ENCODE measurements around the gene ILF3. TPM values are rescaled to one million over a fixed set of nuclear protein-coding genes. Genes with fewer than 3 reads are reported as not detected.

Gene ILF3
- total RNA-seq, 4 donors from 2014 or later = 114 to 280 (median 132) TPM

DNA sequence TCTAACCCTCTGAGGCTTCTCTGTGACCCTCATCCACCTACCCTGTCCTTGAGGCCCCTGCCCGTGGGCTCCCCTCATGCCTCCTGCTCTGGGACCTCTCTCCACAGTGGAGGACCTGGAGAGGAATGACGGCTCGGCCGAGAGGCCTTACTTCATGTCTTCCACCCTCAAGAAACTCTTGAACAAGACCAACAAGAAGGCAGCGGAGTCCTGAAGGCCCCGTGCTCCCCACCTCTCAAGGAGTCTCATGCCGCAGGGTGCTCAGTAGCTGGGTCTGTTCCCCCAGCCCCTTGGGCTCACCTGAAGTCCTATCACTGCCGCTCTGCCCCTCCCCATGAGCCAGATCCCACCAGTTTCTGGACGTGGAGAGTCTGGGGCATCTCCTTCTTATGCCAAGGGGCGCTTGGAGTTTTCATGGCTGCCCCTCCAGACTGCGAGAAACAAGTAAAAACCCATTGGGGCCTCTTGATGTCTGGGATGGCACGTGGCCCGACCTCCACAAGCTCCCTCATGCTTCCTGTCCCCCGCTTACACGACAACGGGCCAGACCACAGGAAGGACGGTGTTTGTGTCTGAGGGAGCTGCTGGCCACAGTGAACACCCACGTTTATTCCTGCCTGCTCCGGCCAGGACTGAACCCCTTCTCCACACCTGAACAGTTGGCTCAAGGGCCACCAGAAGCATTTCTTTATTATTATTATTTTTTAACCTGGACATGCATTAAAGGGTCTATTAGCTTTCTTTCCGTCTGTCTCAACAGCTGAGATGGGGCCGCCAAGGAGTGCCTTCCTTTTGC, 10.8 kb upstream of the ILF3 start:
- TF ChIP-seq, protein P1, sequence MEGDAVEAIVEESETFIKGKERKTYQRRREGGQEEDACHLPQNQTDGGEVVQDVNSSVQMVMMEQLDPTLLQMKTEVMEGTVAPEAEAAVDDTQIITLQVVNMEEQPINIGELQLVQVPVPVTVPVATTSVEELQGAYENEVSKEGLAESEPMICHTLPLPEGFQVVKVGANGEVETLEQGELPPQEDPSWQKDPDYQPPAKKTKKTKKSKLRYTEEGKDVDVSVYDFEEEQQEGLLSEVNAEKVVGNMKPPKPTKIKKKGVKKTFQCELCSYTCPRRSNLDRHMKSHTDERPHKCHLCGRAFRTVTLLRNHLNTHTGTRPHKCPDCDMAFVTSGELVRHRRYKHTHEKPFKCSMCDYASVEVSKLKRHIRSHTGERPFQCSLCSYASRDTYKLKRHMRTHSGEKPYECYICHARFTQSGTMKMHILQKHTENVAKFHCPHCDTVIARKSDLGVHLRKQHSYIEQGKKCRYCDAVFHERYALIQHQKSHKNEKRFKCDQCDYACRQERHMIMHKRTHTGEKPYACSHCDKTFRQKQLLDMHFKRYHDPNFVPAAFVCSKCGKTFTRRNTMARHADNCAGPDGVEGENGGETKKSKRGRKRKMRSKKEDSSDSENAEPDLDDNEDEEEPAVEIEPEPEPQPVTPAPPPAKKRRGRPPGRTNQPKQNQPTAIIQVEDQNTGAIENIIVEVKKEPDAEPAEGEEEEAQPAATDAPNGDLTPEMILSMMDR (IDR thresholded peaks at IDR 0.05) = no peak
- TF ChIP-seq EP300 (IDR thresholded peaks at IDR 0.05) = no peak
- TF ChIP-seq POLR2AphosphoS5 (IDR thresholded peaks at IDR 0.05) = no peak
- TF ChIP-seq POLR2A (IDR thresholded peaks at IDR 0.05) = no peak
- 52% methylated on average over 20 of the region's 21 CpGs for WGBS

DNA sequence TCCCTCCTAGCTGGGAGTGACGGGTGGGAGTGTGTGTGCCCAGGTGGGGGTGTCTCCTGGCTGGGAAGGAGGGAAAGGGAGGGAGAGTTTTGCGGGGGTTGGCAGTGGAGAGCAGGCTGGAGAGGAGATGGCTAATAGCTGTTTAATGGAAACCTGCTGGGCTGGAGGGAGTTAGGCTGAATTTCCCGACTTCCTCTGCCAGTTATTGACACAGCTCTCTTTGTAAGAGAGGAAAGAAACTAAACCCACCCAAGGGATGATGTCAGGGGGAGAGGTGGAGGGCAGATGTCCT, 10.2 kb upstream of the ILF3 start:
- H3K4me3 ChIP-seq = no peak overlapping the region
- no peaks in the 10 kb centered on the region for H3K9me3 ChIP-seq
- DNase-seq (ENCODE audit: low spot score in 2 of 2) = no peak
- H3K4me1 ChIP-seq = peaks cover 37% of the 10 kb centered on the region
- 14% methylated on average over 3 of the region's 3 CpGs for WGBS
- no peaks in the 10 kb centered on the region for H3K27me3 ChIP-seq
- H3K27ac ChIP-seq = peak overlapping the region; percentile 54
- TF ChIP-seq POLR2AphosphoS5 (IDR thresholded peaks at IDR 0.05) = no peak
- TF ChIP-seq POLR2A (IDR thresholded peaks at IDR 0.05) = no peak
- no peak for TF ChIP-seq EP300 (IDR thresholded peaks at IDR 0.05)
- TF ChIP-seq, protein P1 (IDR thresholded peaks at IDR 0.05) = no peak
- peaks cover 44% of the 10 kb centered on the region for H3K36me3 ChIP-seq

More for the DNA sequence above, 10.8 kb upstream of the ILF3 start:
- Histone ChIP-seq H3K36me3 (peaks cover 49% of the 10 kb centered on the region), H3K9me3 (no peaks in the 10 kb centered on the region), H3K27ac (peak overlapping the region; percentile 54), H3K4me3 (no peak overlapping the region), H3K27me3 (no peaks in the 10 kb centered on the region), H3K4me1 (peaks cover 37% of the 10 kb centered on the region)
- DNase-seq (ENCODE audit: low spot score in 2 of 2) = no peak

DNA sequence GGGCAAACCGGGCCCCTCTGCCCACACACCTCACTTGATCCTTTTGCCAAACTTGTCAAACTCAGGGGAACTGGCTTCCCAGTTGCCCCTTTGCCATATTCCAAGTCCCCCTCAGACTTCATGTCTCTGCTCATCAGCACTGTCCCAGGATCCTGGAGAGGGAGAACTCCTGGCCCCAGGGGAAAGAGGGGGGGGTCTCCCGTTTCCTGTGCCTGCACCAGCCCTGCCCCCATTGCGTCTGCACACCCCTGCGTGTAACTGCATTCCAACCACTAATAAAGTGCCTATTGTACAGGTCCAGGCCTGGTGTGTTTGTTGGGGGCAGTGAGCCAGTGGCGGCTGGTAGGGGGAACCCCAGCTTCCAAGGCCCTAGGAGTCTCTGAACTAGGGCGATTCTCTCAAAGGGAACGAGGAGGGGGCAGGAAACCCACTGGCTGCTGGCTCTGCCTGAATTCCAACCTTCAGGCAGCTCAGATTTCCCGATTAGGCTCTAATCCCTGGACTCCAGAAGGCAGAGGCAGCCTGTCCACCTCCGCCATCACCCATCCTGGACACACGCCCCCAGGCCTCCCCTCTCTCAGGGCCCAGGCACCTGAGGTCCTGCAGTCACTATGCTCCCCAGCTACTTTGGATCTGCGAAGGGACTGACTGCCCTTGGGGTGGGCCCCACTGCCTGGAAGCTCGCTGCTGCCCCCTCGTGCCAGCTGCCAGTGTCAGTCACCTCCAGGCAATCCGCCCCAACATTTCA, 9.7 kb upstream of the ILF3 start:
- Histone ChIP-seq H3K4me3 (no peak overlapping the region), H3K9me3 (no peaks in the 10 kb centered on the region), H3K27me3 (no peaks in the 10 kb centered on the region), H3K36me3 (peaks cover 39% of the 10 kb centered on the region), H3K4me1 (peaks cover 37% of the 10 kb centered on the region), H3K27ac (peak overlapping the region; percentile 77)
- TF ChIP-seq, protein P1 (IDR thresholded peaks at IDR 0.05) = peak; percentile 78 to 92
- TF ChIP-seq POLR2AphosphoS5 (IDR thresholded peaks at IDR 0.05) = peak in 1 of 3 donors; percentile 12
- TF ChIP-seq EP300 (IDR thresholded peaks at IDR 0.05) = no peak
- TF ChIP-seq POLR2A (IDR thresholded peaks at IDR 0.05) = no peak
- 6% methylated on average over 13 of the region's 14 CpGs for WGBS
- DNase-seq (ENCODE audit: low spot score in 2 of 2) = peak; percentile 90 to 91

DNA sequence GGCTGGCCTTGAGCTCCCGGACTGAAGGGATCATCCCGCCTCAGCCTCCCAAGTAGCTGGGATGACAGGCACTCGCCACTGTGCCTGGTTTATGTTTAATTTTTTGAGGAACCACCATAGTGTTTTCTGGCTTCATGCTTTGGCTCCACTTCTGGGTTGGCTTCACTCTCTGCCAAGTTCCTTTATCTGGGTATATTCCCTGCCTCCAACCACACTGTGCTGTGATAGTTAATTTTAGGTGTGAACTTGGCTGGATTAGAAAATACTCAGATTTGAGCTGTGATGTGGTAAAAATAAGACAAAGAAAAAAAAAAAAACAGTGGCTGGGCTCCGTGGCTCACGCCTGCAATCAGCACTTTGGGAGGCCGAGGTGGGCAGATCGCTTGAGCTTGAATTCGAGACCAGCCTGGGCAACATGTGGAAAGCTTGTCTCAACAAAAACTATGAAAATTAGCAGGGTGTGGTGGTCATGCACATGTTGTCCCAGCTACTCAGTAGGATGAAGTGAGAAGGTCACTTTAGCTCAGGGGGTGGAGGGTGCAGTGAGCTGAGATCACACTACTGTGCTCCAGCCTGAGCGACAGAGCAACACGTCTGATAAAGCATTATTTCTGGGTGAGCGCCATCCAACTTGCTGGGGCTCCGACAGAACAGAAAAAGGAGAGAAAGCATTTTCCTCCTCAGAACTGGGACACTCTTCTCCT, 7.5 kb upstream of the ILF3 start:
- 41% methylated on average over 12 of the region's 12 CpGs for WGBS
- Histone ChIP-seq H3K36me3 (peaks cover 20% of the 10 kb centered on the region), H3K4me1 (peaks cover 39% of the 10 kb centered on the region), H3K9me3 (no peaks in the 10 kb centered on the region), H3K4me3 (no peak overlapping the region), H3K27me3 (no peaks in the 10 kb centered on the region), H3K27ac (peak overlapping the region; percentile 33)
- TF ChIP-seq, protein P1 (IDR thresholded peaks at IDR 0.05) = no peak
- TF ChIP-seq POLR2AphosphoS5 (IDR thresholded peaks at IDR 0.05) (no peak), POLR2A (IDR thresholded peaks at IDR 0.05) (no peak), EP300 (IDR thresholded peaks at IDR 0.05) (no peak)
- DNase-seq (ENCODE audit: low spot score in 2 of 2) = no peak

DNA sequence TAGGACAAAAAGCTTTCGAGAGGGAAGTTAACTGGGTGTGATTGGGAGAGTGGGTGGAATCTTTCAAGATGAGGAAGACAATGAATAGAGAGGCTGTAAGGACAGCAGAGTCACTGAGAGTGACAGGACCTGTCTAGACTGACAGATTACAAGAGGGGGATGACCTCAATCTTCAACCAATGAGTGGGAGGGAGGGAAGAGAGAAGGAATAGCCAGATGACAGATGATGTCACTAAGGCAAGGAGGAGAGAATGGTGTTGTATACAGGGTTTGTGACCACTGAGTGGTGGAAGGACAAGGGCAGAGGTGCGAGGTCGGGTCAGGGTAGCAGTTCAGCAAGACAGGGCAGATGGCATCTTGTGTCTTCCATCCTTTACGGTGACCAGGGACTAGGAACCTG, 5.8 kb upstream of the ILF3 start:
- TF ChIP-seq, protein P1 (IDR thresholded peaks at IDR 0.05) = no peak
- no peak for TF ChIP-seq POLR2AphosphoS5 (IDR thresholded peaks at IDR 0.05)
- TF ChIP-seq POLR2A (IDR thresholded peaks at IDR 0.05) = no peak
- TF ChIP-seq EP300 (IDR thresholded peaks at IDR 0.05) = no peak

More for the DNA sequence above, 5.8 kb upstream of the ILF3 start:
- Histone ChIP-seq H3K4me1 (peaks cover 48% of the 10 kb centered on the region), H3K27ac (no peak overlapping the region), H3K27me3 (no peaks in the 10 kb centered on the region), H3K4me3 (no peak overlapping the region), H3K9me3 (no peaks in the 10 kb centered on the region), H3K36me3 (peaks cover 5% of the 10 kb centered on the region)
- WGBS = 86% methylated on average over 4 of the region's 4 CpGs
- DNase-seq (ENCODE audit: low spot score in 2 of 2) = no peak

Data from suprapubic skin (tissue), 4 donors.